ENCODE results near the gene RFC2. TPM values are rescaled to one million over a fixed set of nuclear protein-coding genes. Genes with fewer than 3 reads are reported as not detected.
A peak's percentile ranks its signal among the peaks of the same experiment; 100 is the strongest.

RFC2 gene
- total and polyA plus RNA-seq, 10 of the 15 experiments (the other 5 are each of a cell fraction or from before 2014, with no cell fraction given): 25.8 to 145 (median 90.9) TPM

DNA sequence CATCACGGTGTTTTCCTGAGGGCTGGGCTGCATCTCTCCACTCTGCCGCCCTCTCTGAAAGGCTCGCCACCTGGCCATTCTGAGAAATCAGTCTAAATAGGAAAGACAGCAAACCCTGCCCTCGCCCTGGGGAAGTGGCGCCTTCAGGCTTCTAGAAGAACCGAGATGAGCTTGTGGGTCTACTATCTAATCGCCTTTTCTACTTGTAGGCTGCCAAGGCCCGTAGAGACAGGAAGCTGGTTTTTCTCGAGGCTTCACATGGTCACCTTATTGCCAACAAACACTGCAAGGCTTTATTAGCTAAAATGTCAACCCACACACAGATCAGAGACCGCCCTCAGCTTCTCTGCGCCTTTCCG lies 23.0 kb downstream of the RFC2 start (continued):
- TF ChIP-seq SIX5 (IDR thresholded peaks at IDR 0.05; ENCODE audit: low read depth, low read length, severe bottlenecking) (no peak), CHD1 (IDR thresholded peaks at IDR 0.05; ENCODE audit: low read depth, low read length) (no peak)

DNA sequence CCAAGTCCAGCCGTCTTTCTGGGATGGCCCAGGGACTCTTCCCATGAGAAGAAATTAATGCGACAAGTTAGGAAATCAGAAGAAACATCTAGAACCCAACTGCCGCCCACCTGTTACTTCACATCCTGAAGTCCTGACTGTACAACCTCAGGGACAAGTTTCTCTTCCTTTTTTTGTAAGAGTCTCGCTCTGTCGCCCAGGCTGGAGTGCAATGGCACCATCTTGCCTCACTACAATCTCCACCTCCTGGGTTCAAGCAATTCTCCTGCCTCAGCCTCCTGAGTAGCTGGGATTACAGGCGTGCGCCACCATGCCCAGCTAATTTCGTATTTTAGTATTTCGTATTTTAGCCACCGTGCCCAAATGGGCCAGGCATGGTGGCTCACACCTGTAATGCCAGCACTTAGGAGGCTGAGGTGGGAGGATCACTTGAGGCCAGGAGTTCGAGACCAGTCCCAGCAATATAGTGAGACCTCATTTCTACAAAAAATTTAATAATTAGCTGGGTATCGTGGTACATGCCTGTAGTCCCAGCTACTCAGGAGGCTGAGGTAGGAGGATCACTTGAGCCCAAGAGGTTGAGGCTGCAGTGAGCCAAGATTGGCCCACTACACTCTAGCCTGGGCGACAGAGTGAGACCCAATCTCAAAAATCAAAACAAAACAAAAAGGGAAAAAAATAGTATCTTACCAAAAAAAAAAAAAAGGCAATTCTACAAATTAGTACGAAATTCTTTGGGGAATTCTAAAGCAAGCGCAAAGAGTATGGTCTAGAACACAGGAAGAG lies 23.6 kb downstream of the RFC2 start:
- RAD21 ChIA-PET (ENCODE audit: unreplicated experiment): interaction anchor here (0.8 to 6.1 kb wide), 13 partner anchors 11 to 170 kb away, joined by 3 to 36 read pairs (median 4); partner anchors contain the start of gene LAT2
- POLR2A ChIA-PET: interaction anchor here (0.6 to 3.6 kb wide), 13 partner anchors 10 to 75 kb away, joined by 3 to 37 read pairs (median 3); partner anchors contain the start of genes CLIP2, LAT2 and RFC2
- TF ChIP-seq, protein P1, sequence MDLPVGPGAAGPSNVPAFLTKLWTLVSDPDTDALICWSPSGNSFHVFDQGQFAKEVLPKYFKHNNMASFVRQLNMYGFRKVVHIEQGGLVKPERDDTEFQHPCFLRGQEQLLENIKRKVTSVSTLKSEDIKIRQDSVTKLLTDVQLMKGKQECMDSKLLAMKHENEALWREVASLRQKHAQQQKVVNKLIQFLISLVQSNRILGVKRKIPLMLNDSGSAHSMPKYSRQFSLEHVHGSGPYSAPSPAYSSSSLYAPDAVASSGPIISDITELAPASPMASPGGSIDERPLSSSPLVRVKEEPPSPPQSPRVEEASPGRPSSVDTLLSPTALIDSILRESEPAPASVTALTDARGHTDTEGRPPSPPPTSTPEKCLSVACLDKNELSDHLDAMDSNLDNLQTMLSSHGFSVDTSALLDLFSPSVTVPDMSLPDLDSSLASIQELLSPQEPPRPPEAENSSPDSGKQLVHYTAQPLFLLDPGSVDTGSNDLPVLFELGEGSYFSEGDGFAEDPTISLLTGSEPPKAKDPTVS (IDR thresholded peaks at IDR 0.05; ENCODE audit: low read depth, low read length): peak; percentile 88; the same call in 1 of the 2 replicates
- TF ChIP-seq ZNF384 (IDR thresholded peaks at IDR 0.05; ENCODE audit: borderline replicate concordance, low read depth, low read length) (peak; percentile 41; the same call in 1 of the 2 replicates), BACH1 (IDR thresholded peaks at IDR 0.05; ENCODE audit: borderline replicate concordance) (peak; percentile 46; the same call in 1 of the 2 replicates), CHD2 (IDR thresholded peaks at IDR 0.05; ENCODE audit: borderline replicate concordance, low read depth, low read length) (no peak), MTA2 (IDR thresholded peaks at IDR 0.05; ENCODE audit: low read depth) (peak; percentile 34), SREBF2 (IDR thresholded peaks at IDR 0.05; ENCODE audit: low read length) (no peak), RELA (IDR thresholded peaks at IDR 0.05; ENCODE audit: borderline replicate concordance, partially characterized antibody) (peak; percentile 49), EP300 (IDR thresholded peaks at IDR 0.05; ENCODE audit: borderline replicate concordance in 1 of 2, control insufficient read depth in 1 of 2, low read depth in 2 of 2, low read length in 2 of 2) (0 out of 4 replicates have a peak, but pooled peaks of 1 of the 2 experiments have one; percentile 9), SPI1 (IDR thresholded peaks at IDR 0.05; ENCODE audit: borderline replicate concordance, insufficient read depth, low read depth, low read length) (peak; percentile 95), ZNF217 (IDR thresholded peaks at IDR 0.05) (peak; percentile 86), CBX3 (IDR thresholded peaks at IDR 0.05; ENCODE audit: borderline replicate concordance, low read depth) (no peak), POU2F2 (IDR thresholded peaks at IDR 0.05; ENCODE audit: borderline replicate concordance, low read depth, low read length) (peak; percentile 25; the same call in 1 of the 3 replicates), WRNIP1 (IDR thresholded peaks at IDR 0.05; ENCODE audit: borderline replicate concordance, low read depth, low read length) (no peak), ZNF622 (IDR thresholded peaks at IDR 0.05) (no peak)
- TF ChIP-seq, protein P2, sequence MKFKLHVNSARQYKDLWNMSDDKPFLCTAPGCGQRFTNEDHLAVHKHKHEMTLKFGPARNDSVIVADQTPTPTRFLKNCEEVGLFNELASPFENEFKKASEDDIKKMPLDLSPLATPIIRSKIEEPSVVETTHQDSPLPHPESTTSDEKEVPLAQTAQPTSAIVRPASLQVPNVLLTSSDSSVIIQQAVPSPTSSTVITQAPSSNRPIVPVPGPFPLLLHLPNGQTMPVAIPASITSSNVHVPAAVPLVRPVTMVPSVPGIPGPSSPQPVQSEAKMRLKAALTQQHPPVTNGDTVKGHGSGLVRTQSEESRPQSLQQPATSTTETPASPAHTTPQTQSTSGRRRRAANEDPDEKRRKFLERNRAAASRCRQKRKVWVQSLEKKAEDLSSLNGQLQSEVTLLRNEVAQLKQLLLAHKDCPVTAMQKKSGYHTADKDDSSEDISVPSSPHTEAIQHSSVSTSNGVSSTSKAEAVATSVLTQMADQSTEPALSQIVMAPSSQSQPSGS (IDR thresholded peaks at IDR 0.05; ENCODE audit: low read length): no peak; the same call in 1 of the 2 replicates

More for the DNA sequence above, 23.6 kb downstream of the RFC2 start:
- Histone ChIP-seq H3K9me3 (replicated peaks; ENCODE audit: control insufficient read depth, insufficient read depth, low read length) (no peaks in the 10 kb centered on the region; the same call in 2 of the 3 replicates), H3K27me3 (replicated peaks in 1 of 2; ENCODE audit: control insufficient read depth in 2 of 2, insufficient read depth in 2 of 2, low read length in 1 of 2) (no peaks in the 10 kb centered on the region), H3K4me2 (ENCODE audit: control insufficient read depth, insufficient read depth) (no peak overlapping the region), H3K27ac (ENCODE audit: control insufficient read depth, insufficient read depth) (peak overlapping the region; percentile 77), H3K9ac (ENCODE audit: control insufficient read depth, insufficient read depth, low read length) (no peak overlapping the region; the same call in 1 of the 2 replicates), H3K36me3 (ENCODE audit: control insufficient read depth in 2 of 2, insufficient read depth in 2 of 2, low read length in 1 of 2) (peaks cover 9 to 39% of the 10 kb centered on the region in 2 experiments), H2AFZ (ENCODE audit: control insufficient read depth, low read depth, low read length) (no peak overlapping the region), H3K4me3 (no peak overlapping the region), H4K20me1 (ENCODE audit: control insufficient read depth, insufficient read depth) (no peaks in the 10 kb centered on the region), H3K4me1 (ENCODE audit: control insufficient read depth, insufficient read depth, low read length) (peaks cover 42% of the 10 kb centered on the region), H3K79me2 (ENCODE audit: control insufficient read depth, insufficient read depth, low read length) (no peaks in the 10 kb centered on the region; the same call in 1 of the 2 replicates)
- SMC1A ChIA-PET (ENCODE audit: uncharacterized antibody, unreplicated experiment): interaction anchor here (0.5 to 3.3 kb wide), 13 partner anchors 10 to 62 kb away, joined by 3 to 30 read pairs (median 4); partner anchors contain the start of gene LAT2
- in situ Hi-C loops (cut with MboI): no loop called here
- CTCF ChIA-PET: interaction anchor here (0.7 to 3.6 kb wide), 8 partner anchors 13 to 171 kb away, joined by 3 to 34 read pairs (median 6); partner anchors contain the start of gene LAT2
- FAIRE-seq (no peak), DNase-seq (ENCODE audit: low read depth, low spot score) (no peak), ATAC-seq (peak; percentile 76)
- intact Hi-C loops (cut with micrococcal nuclease; ENCODE audit: unreplicated experiment): no loop called here
- BruUV-seq (replicated peaks): no TSS peak
- 33% methylated on average over 15 of the region's 15 CpGs for WGBS (ENCODE audit: insufficient coverage, insufficient replicate concordance, low lambda C conversion rate, missing lambda C conversion rate)
